HUDEP-2 (cell line): ENCODE data around the gene EPHA2.
"Not testable (repeated sequence)": the region's sequence is repeated elsewhere in the genome, so short reads cannot be mapped to it uniquely, and the experiment has no call there.

Experiments used
- DNase-seq, 76 experiments: peaks; one replicate each; lab custom pipeline; 2025; ENCODE audit not compliant: unreplicated experiment in 76 of 76; lab: John Stamatoyannopoulos, UW

EPHA2 gene

GRCh38 chr1:16107039-16107438, 48.8 kb downstream of the EPHA2 start:
- DNase-seq = not testable (repeated sequence)

GRCh38 chr1:16101623-16102022, 54.2 kb downstream of the EPHA2 start:
- no peak for DNase-seq

- DNase-seq = no peak
These were observed 56.5 kb downstream of the EPHA2 start for GRCh38 chr1:16099412-16099811.

GRCh38 chr1:16095447-16095846, 60.4 kb downstream of the EPHA2 start:
- DNase-seq = no peak

DNA sequence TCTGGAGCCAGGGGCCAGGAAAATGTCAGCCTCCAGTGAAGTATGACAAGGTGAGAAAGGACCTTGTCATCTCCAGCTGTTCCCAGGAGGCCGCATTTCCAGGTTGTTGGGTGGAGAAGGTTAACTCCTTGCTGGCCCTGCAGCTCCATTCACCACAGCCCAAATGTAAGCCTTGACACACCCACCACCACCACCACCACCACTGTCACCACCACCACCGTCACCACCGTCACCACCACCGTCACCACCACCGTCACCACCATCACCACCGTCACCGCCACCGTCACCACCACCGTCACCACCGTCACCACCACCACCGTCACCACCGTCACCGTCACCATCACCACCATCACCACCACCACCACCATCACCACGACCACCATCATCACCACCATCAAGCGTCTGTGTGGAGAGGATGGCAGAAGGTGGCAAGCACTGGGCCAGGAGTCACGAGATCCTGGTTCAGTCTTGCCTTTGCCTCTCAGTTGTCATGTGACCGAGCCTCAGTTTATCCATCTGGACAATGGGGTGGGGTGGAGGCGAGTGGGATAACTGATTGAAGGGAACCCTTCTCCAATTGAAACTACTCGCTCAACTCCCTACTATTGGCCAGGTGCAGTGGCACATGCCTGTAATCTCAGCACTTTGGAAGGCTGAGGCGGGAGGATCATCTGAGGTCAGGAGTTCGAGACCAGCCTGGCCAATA, 61.3 kb downstream of the EPHA2 start:
- no peak for DNase-seq

DNA sequence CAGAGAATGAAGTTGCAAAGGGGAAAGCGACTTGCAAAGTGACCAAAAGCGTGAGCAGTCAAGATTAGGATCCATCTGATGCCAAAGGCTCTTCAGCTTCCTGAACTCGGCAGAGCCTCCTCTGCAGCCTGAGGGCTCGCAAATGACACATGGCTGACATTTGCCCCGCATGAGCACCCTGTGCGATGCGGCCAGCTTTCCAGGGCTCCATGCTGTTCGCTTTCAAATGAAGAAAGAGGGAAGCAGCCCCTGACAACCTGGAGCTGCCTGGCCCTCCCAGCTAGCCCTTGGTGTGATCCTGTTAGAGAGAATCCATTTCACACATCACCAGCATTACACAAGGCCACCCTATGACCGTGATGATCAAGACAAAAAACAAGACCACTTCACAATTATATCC, 62.3 kb downstream of the EPHA2 start:
- DNase-seq = no peak

GRCh38 chr1:16092923-16093511, 62.9 kb downstream of the EPHA2 start:
- no peak for DNase-seq

DNA sequence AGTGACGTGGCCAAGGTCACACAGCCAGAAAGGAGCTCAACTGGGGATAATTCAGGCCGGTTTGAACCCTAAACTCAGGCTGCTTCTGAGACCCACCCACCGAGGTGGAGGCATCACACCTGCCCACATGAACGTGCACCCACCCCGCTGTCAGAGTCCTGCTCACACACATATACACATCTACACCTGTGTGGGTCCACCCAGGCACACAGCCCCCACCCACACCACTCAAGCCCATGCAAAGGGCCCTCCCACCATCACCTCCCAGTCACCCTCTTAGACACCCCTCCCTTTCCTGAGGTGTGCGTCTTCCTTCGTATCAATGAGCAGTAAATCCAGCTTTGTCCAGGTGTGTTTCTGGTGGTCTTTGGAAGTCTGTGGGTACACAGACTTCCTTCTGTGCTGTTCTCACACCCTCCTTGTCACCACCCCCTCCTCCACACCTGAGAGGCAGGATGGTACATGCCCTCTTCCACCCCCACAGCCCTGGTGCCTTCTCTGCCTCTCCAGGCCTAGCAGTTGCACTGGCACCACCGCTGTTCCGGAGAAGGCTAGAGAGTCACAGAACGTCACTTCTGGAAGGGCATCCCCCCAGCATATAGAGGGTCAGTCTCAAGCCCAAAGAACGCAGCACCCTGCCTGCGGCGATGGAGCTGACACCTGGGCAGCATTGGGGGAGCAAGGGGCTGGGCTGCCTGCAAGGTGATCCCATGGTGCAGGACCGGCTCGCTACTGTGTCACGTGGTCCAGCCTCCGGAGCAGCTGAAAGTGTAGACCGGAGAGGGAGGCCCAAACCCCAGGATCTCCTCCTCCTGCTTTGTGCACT, 63.6 kb downstream of the EPHA2 start:
- no peak for DNase-seq

DNA sequence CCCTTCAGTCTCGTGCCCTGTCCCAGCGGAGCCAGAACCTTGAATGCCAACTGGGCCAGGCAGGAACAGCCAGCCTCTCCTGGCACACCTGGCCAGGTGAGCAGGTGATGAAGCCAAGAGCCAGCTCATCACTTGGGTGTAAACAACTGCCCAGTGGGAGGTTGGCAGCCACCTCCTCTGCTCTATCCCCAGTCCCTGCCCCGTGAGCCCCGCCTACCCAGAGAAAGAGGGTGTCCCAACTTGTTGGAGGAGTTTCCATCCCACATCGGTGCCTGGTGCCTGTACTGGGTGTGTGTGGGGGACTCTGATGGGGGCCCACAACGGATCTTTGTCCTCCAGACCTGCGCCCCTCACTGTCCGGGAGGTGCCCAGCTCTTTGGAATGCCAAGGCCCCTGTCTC, 64.6 kb downstream of the EPHA2 start:
- DNase-seq = no peak

GRCh38 chr1:16090076-16090826, 65.6 kb downstream of the EPHA2 start:
- DNase-seq = no peak

- DNase-seq = no peak
These were observed 66.9 kb downstream of the EPHA2 start for GRCh38 chr1:16088996-16089395.

GRCh38 chr1:16088351-16088911, 67.4 kb downstream of the EPHA2 start:
- DNase-seq = no peak

DNA sequence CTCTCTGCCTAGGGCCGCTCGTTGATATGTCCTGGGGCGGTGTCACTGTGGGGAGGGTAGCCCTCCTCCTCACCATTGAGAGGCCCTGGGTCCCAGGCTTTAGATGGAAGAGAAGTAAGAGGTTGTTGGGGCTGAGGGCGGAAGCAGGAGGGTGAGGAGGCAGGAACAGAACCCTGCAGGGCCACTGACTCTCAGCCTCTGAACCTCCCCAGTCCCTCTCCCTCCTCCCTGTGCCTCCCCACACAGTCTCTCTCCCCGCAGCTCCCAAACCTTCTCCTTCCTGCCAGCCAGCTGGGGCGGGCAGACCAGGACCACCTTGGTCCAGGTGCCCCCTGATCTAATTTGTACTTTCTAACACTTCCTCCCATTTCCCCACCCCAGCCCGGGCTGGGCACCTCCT, 68.1 kb downstream of the EPHA2 start:
- no peak for DNase-seq

- no peak for DNase-seq
These were observed 70.3 kb downstream of the EPHA2 start for GRCh38 chr1:16085522-16085921.

DNA sequence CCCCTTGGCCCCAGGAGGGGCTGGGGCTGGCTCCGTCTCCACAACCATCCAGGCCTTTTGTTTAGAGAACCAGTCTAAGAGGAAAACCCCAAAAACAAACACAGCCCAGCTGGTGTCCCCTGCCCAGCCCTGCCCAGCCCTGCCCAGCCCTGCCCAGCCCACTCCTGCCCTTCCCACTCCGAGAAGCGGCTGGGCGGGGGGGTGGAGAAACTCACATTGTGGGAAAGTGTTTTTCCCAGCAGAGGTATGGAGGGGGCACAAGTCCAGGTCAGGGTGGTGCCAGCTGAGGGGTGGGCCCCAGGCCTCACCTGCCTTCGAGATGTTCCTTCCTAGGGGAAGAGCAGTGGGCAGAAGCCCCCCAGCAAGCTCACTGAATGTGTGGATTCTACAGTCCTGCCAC, 72.4 kb downstream of the EPHA2 start:
- no peak for DNase-seq

- peak in 61 of 76 experiments; percentile 5 to 76 (median 47) for DNase-seq
These were observed 73.4 kb downstream of the EPHA2 start for GRCh38 chr1:16082283-16083038.

DNA sequence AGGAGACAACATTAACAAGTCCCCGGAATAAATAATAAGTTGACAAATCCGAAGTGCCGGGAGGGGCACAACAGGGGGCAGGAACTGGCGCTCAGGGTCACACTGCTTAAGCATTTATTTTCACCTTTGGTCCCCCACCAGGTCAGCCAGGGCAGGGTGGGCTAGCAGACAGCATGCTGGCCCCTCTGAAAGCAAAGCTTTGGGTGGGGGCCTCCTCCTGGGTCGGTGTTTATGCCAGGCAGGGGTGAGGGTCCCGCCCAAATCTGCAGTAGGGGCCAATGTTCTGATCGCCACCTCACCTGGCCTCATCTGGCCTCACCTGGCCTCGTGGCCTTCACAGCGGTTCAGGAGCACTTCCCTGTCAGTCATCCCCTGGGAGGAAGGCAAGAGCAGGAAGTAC, 74.2 kb downstream of the EPHA2 start:
- DNase-seq = no peak

DNA sequence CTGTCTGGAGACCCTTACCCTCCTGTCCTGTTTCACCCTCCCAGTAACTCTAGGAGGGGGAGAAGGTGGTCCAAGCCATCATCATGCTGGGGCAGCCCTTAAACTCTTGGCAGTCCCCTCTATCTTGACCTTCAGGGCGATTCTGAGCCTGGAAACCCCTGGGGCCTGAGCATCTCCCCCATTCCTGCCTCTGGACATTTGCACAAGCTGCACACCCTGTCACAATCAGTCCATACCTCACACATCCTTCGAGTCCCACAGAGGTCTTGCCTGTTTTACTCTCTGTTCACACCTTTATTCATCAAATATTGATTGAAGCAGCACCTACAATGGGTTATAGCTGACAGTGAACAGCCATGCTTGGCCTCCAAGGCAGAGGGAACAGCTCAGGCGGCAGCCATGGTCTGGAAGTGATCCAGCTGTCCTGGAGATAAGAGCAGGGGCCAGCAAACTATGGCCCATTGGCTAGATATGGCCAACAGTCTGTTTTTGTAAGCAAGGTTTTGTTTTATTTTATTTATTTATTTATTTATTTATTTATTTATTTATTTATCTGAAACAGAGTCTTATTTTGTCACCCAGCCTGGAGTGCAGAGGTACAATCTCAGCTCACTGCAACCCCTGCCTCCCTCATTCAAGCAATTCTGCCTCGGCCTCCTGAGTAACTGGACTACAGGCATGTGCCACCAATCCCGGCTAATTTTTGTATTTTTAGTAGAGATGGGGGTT, 75.3 kb downstream of the EPHA2 start:
- DNase-seq = peak in 2 of 76 experiments; percentile 10 to 13

DNA sequence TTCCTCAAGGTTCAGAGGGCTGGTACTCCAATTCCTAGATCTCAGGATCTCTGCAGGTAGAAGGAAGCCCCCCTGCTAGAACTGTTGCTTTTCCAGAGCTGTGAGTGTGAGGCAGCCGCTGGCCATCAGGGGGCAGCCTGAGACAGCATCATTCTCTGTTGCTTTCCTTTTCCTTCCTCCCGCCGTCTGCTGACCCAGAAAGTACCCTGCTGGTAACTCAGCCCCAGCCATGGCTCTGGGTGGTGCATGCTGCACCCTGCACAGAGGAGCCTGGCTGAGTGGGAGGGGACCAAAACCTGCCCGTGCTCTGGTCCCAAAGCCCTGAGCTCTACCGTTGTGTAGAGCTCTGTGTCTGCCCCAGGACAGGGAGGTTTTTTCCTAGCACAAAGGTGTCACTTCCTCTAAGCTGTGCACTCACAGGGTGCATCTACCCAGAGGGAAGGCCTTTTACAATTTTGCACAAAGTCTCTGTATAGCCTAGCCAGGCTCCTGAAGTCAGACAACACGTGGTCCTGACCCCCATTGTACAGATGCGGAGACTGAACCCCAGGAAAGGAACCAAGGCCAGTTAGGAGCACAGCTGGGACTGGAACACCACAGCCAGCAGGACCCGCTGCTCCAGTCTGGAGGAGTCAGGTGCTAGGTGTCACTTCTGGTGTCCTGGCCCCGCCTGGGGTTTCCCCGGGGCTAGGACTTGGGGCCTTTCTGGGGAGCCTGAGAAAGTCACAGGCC, 76.8 kb downstream of the EPHA2 start:
- DNase-seq = peak in 54 of 76 experiments; percentile 7 to 65 (median 42)
